ENCODE measurements around the gene LRP1B. TPM values are rescaled to one million over a fixed set of nuclear protein-coding genes. Genes with fewer than 3 reads are reported as not detected.

Gene LRP1B
- total RNA-seq, 2 donors from 2014 or later = 0.91 to 1.2 TPM

- intact Hi-C loops (cut with DNase I) = no loop called here
- Histone ChIP-seq H3K9me3 (no peaks in the 10 kb centered on the region), H3K27me3 (replicated peaks; ENCODE audit: insufficient read depth) (no peaks in the 10 kb centered on the region), H3K4me1 (replicated peaks) (no peaks in the 10 kb centered on the region), H3K36me3 (no peaks in the 10 kb centered on the region), H3K27ac (no peak overlapping the region), H3K4me3 (no peak overlapping the region)
- no peak for DNase-seq (ENCODE audit: low spot score)
- TF ChIP-seq CTCF (IDR thresholded peaks at IDR 0.05) (no peak), POLR2AphosphoS5 (IDR thresholded peaks at IDR 0.05) (no peak), POLR2A (IDR thresholded peaks at IDR 0.05) (no peak)
- 83% methylated on average over 4 of the region's 4 CpGs for WGBS
These were observed 1333.1 kb downstream of the LRP1B start for GRCh38 chr2:140797718-140798117.

- Histone ChIP-seq H3K27ac (no peak overlapping the region), H3K4me1 (replicated peaks) (no peaks in the 10 kb centered on the region), H3K4me3 (no peak overlapping the region), H3K36me3 (no peaks in the 10 kb centered on the region), H3K9me3 (no peaks in the 10 kb centered on the region), H3K27me3 (replicated peaks; ENCODE audit: insufficient read depth) (no peaks in the 10 kb centered on the region)
- TF ChIP-seq POLR2AphosphoS5 (IDR thresholded peaks at IDR 0.05) = no peak
- no peak for TF ChIP-seq POLR2A (IDR thresholded peaks at IDR 0.05)
- TF ChIP-seq CTCF (IDR thresholded peaks at IDR 0.05) = no peak
- 97% methylated on average over 2 of the region's 2 CpGs for WGBS
- DNase-seq (ENCODE audit: low spot score) = no peak
- intact Hi-C loops (cut with DNase I) = no loop called here
These were observed 1339.0 kb downstream of the LRP1B start for GRCh38 chr2:140791802-140792201.

- no peaks in the 10 kb centered on the region for H3K36me3 ChIP-seq
- no peak for DNase-seq (ENCODE audit: low spot score)
- intact Hi-C loops (cut with DNase I) = no loop called here
- H3K4me1 ChIP-seq (replicated peaks) = no peaks in the 10 kb centered on the region
- no peak overlapping the region for H3K27ac ChIP-seq
- WGBS = 71% methylated on average over 2 of the region's 2 CpGs
- TF ChIP-seq POLR2AphosphoS5 (IDR thresholded peaks at IDR 0.05) (no peak), POLR2A (IDR thresholded peaks at IDR 0.05) (no peak), CTCF (IDR thresholded peaks at IDR 0.05) (no peak)
- H3K4me3 ChIP-seq = no peak overlapping the region
- H3K9me3 ChIP-seq = no peaks in the 10 kb centered on the region
- no peaks in the 10 kb centered on the region for H3K27me3 ChIP-seq (replicated peaks; ENCODE audit: insufficient read depth)
These were observed 1344.2 kb downstream of the LRP1B start for GRCh38 chr2:140786585-140786984.

- H3K9me3 ChIP-seq = no peaks in the 10 kb centered on the region
- H3K27me3 ChIP-seq (replicated peaks; ENCODE audit: insufficient read depth) = no peaks in the 10 kb centered on the region
- H3K4me3 ChIP-seq = no peak overlapping the region
- TF ChIP-seq CTCF (IDR thresholded peaks at IDR 0.05) (no peak), POLR2AphosphoS5 (IDR thresholded peaks at IDR 0.05) (no peak), POLR2A (IDR thresholded peaks at IDR 0.05) (no peak)
- H3K4me1 ChIP-seq (replicated peaks) = no peaks in the 10 kb centered on the region
- H3K36me3 ChIP-seq = no peaks in the 10 kb centered on the region
- DNase-seq (ENCODE audit: low spot score) = no peak
- intact Hi-C loops (cut with DNase I) = no loop called here
- no peak overlapping the region for H3K27ac ChIP-seq
These were observed 1355.4 kb downstream of the LRP1B start for GRCh38 chr2:140775411-140775810.

GRCh38 chr2:140770645-140771044, 1360.2 kb downstream of the LRP1B start:
- H3K27me3 ChIP-seq (replicated peaks; ENCODE audit: insufficient read depth) = no peaks in the 10 kb centered on the region
- no peaks in the 10 kb centered on the region for H3K36me3 ChIP-seq
- H3K9me3 ChIP-seq = no peaks in the 10 kb centered on the region
- intact Hi-C loops (cut with DNase I) = no loop called here
- DNase-seq (ENCODE audit: low spot score) = no peak
- TF ChIP-seq CTCF (IDR thresholded peaks at IDR 0.05) (no peak), POLR2A (IDR thresholded peaks at IDR 0.05) (no peak), POLR2AphosphoS5 (IDR thresholded peaks at IDR 0.05) (no peak)
- H3K4me1 ChIP-seq (replicated peaks) = no peaks in the 10 kb centered on the region
- H3K27ac ChIP-seq = no peak overlapping the region
- 68% methylated on average over 1 of the region's 1 CpG for WGBS
- H3K4me3 ChIP-seq = no peak overlapping the region
